Measurements from ENCODE around the gene ARSI.
"Not testable (repeated sequence)": the region's sequence is repeated elsewhere in the genome, so short reads cannot be mapped to it uniquely, and the experiment has no call there.

ARSI gene

DNA sequence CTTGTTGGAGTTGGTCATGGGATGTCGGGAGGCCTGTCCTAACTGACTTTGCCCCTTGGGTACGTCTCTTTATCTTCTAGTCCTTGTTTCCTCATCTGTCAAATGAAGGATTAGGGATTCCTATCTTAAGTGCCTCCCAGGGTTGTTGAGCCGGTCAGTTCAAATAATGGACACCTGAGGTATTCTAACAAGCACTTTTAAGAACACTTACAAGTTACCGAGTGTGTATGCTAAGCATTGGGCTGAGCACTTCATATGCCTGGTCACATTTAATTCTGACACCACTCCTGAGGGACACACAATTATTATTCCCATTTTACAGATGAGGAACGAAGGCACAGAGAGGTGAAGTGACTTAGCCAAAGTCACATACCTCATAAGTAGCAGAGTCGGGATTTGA lies 50.2 kb downstream of the ARSI start:
- TF ChIP-seq, protein P1, sequence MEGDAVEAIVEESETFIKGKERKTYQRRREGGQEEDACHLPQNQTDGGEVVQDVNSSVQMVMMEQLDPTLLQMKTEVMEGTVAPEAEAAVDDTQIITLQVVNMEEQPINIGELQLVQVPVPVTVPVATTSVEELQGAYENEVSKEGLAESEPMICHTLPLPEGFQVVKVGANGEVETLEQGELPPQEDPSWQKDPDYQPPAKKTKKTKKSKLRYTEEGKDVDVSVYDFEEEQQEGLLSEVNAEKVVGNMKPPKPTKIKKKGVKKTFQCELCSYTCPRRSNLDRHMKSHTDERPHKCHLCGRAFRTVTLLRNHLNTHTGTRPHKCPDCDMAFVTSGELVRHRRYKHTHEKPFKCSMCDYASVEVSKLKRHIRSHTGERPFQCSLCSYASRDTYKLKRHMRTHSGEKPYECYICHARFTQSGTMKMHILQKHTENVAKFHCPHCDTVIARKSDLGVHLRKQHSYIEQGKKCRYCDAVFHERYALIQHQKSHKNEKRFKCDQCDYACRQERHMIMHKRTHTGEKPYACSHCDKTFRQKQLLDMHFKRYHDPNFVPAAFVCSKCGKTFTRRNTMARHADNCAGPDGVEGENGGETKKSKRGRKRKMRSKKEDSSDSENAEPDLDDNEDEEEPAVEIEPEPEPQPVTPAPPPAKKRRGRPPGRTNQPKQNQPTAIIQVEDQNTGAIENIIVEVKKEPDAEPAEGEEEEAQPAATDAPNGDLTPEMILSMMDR (IDR thresholded peaks at IDR 0.05; ENCODE audit: insufficient read depth, low read depth, low read length, missing control alignments): no peak
- no peak for DNase-seq (ENCODE audit: low read depth)

DNA sequence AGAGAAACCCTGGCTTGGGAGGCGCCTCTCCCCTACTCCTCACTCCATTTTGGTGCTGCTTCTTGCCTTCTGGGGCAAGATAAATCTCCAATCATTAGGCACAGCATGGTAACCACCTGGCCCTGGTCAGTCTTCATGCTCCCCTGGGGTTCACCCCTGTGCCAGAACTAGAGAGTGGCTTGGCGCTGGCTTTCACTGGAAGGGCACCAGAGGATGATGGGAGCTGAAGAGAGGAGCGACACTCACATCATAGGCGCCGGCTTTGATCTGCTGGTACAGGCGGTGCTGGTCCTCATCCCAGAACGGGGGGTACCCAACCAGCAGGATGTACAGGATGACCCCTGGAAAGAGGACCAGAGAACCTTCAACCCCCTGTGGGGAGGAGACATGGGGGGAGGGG lies 51.2 kb downstream of the ARSI start:
- no peak for DNase-seq (ENCODE audit: low read depth)
- TF ChIP-seq, protein P1 (IDR thresholded peaks at IDR 0.05; ENCODE audit: insufficient read depth, low read depth, low read length, missing control alignments): no peak
- H3K4me3 ChIP-seq (ENCODE audit: low read depth, low read length): no peak overlapping the region

More for the DNA sequence above, 50.2 kb downstream of the ARSI start:
- no peak overlapping the region for H3K4me3 ChIP-seq (ENCODE audit: low read depth, low read length)

DNA sequence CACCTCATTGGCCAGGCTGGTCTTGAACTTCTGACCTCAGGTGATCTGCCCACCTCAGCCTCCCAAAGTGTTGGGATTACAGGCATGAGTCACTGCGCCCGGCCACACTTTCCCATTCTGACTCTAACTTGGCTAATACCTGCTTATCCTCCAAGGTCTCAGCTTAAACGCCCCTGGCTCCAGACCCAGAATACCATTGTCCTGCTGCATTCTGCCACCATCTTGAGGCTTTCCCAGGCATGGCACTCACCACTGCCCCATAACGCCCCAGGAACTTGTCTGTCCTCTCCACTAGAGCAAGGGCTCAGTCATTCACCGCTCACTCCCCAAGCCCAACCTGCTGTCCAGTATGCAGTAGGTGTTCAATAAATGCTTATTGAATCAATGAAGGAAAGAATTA lies 53.0 kb downstream of the ARSI start:
- DNase-seq (ENCODE audit: low read depth): no peak
- H3K4me3 ChIP-seq (ENCODE audit: low read depth, low read length): no peak overlapping the region
- TF ChIP-seq, protein P1 (IDR thresholded peaks at IDR 0.05; ENCODE audit: insufficient read depth, low read depth, low read length, missing control alignments): no peak

DNA sequence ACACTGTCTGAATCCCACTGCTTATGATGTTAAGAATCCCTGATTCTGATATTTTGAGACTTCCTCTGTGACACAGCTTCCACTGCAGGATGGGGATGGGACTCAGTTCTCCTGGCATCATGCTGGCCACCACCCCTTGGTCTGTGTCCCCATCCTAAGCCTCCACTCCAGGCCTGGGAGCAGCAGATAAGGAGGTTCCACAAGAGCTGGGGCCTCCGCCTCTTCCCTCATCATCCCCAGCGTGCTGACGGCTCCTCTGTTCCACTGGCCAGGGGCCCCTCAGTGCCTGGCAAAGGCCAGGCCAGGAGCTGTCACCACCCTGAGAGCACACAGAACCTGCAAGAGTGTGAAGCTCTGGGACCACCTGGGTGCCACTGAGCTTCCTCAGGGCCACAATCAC lies 53.8 kb downstream of the ARSI start:
- no peak overlapping the region for H3K4me3 ChIP-seq (ENCODE audit: low read depth, low read length)
- TF ChIP-seq, protein P1 (IDR thresholded peaks at IDR 0.05; ENCODE audit: insufficient read depth, low read depth, low read length, missing control alignments): no peak
- DNase-seq (ENCODE audit: low read depth): no peak

DNA sequence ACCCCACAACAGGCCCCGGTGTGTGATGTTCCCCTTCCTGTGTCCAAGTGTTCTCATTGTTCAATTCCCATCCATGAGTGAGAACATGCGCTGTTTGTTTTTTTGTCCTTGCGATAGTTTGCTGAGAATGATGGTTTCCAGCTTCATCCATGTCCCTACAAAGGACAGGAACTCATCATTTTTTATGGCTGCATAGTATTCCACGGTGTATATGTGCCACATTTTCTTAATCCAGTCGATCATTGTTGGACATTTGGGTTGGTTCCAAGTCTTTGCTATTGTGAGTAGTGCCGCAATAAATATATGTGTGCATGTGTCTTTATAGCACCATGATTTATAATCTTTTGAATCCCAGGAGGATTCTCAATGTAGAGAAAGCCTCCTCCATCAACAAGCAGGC lies 54.2 kb downstream of the ARSI start:
- DNase-seq (ENCODE audit: low read depth); H3K4me3 ChIP-seq (ENCODE audit: low read depth, low read length): not testable (repeated sequence)

DNA sequence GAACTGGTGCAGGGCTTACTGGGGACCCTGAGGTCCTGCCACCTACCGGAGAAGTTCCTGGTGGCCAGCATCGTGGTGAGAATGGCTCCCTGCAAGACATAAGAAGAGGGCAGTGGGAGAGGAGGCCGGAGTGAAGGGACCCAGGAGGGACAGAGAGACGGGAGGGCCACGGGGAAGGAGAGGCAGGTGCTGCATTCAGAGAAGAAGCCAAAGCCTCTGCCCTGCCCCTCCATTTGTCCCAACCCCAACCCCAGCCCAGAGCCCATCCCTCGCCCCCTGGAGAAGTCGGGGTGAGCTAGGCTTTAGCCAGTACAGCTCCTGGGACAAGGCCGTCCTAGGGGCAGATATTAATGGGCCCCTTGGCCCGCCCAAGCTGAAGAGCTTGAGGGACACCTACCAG lies 55.0 kb downstream of the ARSI start:
- DNase-seq (ENCODE audit: low read depth): no peak
- no peak overlapping the region for H3K4me3 ChIP-seq (ENCODE audit: low read depth, low read length)
- TF ChIP-seq, protein P1 (IDR thresholded peaks at IDR 0.05; ENCODE audit: insufficient read depth, low read depth, low read length, missing control alignments): no peak

DNA sequence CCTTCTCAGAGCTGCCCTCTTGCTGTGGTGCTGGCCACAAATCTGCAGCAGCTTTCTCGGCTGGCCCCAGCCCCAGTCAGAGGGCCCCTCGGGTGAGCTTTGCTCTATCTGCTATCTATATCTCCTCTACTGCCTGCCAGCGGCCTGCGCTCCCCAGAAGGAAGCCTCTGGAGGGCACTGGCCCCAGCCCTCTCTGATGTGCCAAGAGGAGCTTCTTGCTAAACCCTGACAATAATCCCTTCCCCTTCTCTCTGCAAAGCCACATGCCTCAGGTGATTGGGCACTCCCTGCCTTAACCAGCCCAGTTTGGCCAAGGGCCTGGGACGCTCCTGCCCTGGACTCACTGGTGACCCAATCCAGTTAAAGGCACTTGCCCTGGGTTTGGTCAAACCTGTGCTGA lies 55.9 kb downstream of the ARSI start:
- TF ChIP-seq, protein P1 (IDR thresholded peaks at IDR 0.05; ENCODE audit: insufficient read depth, low read depth, low read length, missing control alignments): no peak
- no peak overlapping the region for H3K4me3 ChIP-seq (ENCODE audit: low read depth, low read length)
- DNase-seq (ENCODE audit: low read depth): no peak
